HG03108 (cell line): ENCODE results near the gene HPS1.
"Not testable (repeated sequence)": the region's sequence is repeated elsewhere in the genome, so short reads cannot be mapped to it uniquely, and the experiment has no call there.

ENCODE experiments used
- ATAC-seq: cut with Tn5 transposase; IDR thresholded peaks from one replicate; pipeline ENCODE4 v1.9.1; 2021; ENCODE audit warnings: moderate library complexity; ENCODE audit not compliant: unreplicated experiment

Gene HPS1

GRCh38 chr10:98396096-98397063 lies 50.4 kb downstream of the HPS1 start:
- ATAC-seq, result no peak

- no peak for ATAC-seq
Measured at GRCh38 chr10:98394851-98395440, 51.8 kb downstream of the HPS1 start.

- no peak for ATAC-seq
Measured at GRCh38 chr10:98391578-98391991, 55.1 kb downstream of the HPS1 start.

- no peak for ATAC-seq
Measured at GRCh38 chr10:98391065-98391464, 55.7 kb downstream of the HPS1 start.

GRCh38 chr10:98390406-98390805 lies 56.3 kb downstream of the HPS1 start:
- ATAC-seq, result no peak

GRCh38 chr10:98389398-98389797 lies 57.3 kb downstream of the HPS1 start:
- ATAC-seq, result no peak

- no peak for ATAC-seq
Measured at GRCh38 chr10:98388101-98388655, 58.6 kb downstream of the HPS1 start.

- ATAC-seq, result no peak
Measured at GRCh38 chr10:98384531-98385133, 62.1 kb downstream of the HPS1 start.

- no peak for ATAC-seq
Measured at GRCh38 chr10:98383869-98384268, 62.9 kb downstream of the HPS1 start.

- not testable (repeated sequence) for ATAC-seq
Measured at GRCh38 chr10:98383134-98383667, 63.5 kb downstream of the HPS1 start.

GRCh38 chr10:98382691-98383101 lies 64.0 kb downstream of the HPS1 start:
- no peak for ATAC-seq

- ATAC-seq, result no peak
Measured at GRCh38 chr10:98380493-98381339, 66.0 kb downstream of the HPS1 start.

- no peak for ATAC-seq
Measured at GRCh38 chr10:98378722-98379121, 68.0 kb downstream of the HPS1 start.

GRCh38 chr10:98377536-98377935 lies 69.2 kb downstream of the HPS1 start:
- ATAC-seq, result no peak

- ATAC-seq, result no peak
Measured at GRCh38 chr10:98377001-98377400, 69.7 kb downstream of the HPS1 start.

- ATAC-seq, result no peak
Measured at GRCh38 chr10:98376485-98376884, 70.2 kb downstream of the HPS1 start.

- ATAC-seq, result no peak
Measured at GRCh38 chr10:98374217-98374985, 72.3 kb downstream of the HPS1 start.

- ATAC-seq, result no peak
Measured at GRCh38 chr10:98373260-98374040, 73.3 kb downstream of the HPS1 start.
